ENCODE data around the gene LENG8. TPM values are rescaled to one million over a fixed set of nuclear protein-coding genes. Genes with fewer than 3 reads are reported as not detected.

The LENG8 gene
- total and polyA plus RNA-seq, 2 of the 13 experiments (the other 11 are each of a cell fraction or from before 2014, with no cell fraction given): 14.3 to 41.9 TPM

DNA sequence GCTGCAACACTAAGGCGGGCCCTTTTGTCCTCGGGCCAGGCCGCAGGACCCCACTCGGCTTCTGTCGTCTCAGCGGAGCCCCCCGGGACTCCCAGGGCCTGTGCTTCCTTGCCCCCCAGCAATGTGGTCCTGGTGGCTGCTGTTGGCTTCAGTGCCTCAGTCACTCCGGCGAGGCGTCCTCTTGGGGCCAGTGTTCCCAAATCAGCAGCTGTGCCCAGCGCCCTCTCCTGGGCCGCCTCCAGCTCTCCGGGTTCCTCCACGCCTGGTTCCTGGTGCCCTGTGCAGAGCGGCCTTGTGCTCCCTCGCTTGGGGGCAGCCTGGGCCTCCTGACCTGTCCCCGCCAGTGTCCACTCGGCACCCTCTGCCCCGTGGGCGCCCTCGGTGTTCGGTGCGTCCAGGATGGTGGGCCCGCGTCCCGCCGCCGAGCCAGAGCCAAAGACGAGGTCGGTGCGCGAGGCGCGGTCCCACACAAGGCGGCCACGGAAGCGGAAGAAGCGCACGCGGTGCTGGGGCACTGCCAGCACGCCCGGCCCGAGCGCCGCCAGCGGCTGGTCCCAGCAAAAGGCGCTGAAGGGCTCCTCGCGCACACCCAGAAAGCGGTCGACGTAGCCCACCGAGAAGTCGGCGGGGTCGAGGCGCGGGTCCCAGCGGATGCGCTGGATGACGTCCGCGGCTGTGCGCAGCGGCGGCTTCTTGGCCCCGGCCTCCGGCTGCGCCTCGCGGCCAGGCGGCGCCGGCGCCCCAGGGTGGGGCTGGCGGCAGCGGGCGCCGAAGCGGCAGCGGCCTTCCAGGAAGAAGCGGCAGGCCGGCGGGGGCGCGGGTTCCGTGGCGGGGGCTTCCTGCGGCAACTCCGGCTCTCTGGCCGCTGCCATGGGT, 13.9 kb downstream of the LENG8 start (continued):
- TF ChIP-seq, protein P1, sequence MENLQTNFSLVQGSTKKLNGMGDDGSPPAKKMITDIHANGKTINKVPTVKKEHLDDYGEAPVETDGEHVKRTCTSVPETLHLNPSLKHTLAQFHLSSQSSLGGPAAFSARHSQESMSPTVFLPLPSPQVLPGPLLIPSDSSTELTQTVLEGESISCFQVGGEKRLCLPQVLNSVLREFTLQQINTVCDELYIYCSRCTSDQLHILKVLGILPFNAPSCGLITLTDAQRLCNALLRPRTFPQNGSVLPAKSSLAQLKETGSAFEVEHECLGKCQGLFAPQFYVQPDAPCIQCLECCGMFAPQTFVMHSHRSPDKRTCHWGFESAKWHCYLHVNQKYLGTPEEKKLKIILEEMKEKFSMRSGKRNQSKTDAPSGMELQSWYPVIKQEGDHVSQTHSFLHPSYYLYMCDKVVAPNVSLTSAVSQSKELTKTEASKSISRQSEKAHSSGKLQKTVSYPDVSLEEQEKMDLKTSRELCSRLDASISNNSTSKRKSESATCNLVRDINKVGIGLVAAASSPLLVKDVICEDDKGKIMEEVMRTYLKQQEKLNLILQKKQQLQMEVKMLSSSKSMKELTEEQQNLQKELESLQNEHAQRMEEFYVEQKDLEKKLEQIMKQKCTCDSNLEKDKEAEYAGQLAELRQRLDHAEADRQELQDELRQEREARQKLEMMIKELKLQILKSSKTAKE (CRISPR knock-in tag; IDR thresholded peaks at IDR 0.05; ENCODE audit: borderline replicate concordance): no peak; the same call in 1 of the 2 replicates
- TF ChIP-seq KDM1A (CRISPR knock-in tag; IDR thresholded peaks at IDR 0.05): no peak
- TF ChIP-seq, protein P2, sequence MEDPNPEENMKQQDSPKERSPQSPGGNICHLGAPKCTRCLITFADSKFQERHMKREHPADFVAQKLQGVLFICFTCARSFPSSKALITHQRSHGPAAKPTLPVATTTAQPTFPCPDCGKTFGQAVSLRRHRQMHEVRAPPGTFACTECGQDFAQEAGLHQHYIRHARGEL (CRISPR knock-in tag; IDR thresholded peaks at IDR 0.05): no peak

DNA sequence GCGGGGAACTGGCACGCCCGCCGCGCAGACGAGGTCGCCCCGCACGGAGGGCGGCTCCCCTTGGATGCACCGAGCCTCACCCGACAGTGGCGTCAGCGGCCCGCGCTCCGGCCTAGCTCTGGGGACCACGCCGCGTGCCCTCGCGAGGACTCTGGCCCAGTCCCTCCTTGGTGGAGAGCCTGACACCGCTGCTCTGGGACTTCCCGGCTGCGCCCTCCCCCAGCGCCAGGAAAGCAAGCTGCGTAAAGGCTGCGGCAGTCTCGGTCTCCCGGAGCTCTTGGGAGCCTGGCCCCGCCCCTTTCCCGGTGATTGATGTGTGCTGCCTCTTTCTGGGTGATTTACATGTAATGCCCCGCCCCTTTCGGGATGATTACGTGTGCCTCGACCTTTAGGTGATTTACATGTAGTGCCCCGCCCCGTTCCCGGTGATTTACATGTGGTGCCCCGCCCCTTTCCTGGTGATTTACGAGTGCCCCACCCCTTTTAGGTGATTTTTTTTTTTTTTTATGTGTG, 14.6 kb downstream of the LENG8 start, which contains the start of gene LENG9:
TSS of gene LENG9 (minus strand) at position 248 of the 513 bp plus-strand sequence. CDS start 252 bp downstream, outside the sequence.
- Histone ChIP-seq H3K4me1 (ENCODE audit: insufficient read depth, low read length) (peaks cover 21% of the 10 kb centered on the region), H3K79me2 (ENCODE audit: insufficient read depth, low read length) (peaks cover 12% of the 10 kb centered on the region), H3K27me3 (ENCODE audit: control insufficient read depth in 1 of 2, insufficient read depth in 2 of 2, low read length in 2 of 2) (no peaks in the 10 kb centered on the region), H3K9ac (ENCODE audit: insufficient read depth, low read depth, low read length) (peak within 1 kb of the TSS; percentile 91), H3K27ac (ENCODE audit: extremely low read length, insufficient read depth, low read length) (peak within 1 kb of the TSS; percentile 96), H3K4me2 (ENCODE audit: low read depth, low read length) (peak within 1 kb of the TSS; percentile 94), H3K9me3 (ENCODE audit: low read length) (no peaks in the 10 kb centered on the region), H4K20me1 (ENCODE audit: insufficient read depth, low read length) (peaks cover 6% of the 10 kb centered on the region; the same call in 1 of the 2 replicates), H3K4me3 (replicated peaks in 1 of 3; ENCODE audit: insufficient read depth in 1 of 3, low read depth in 2 of 3, low read length in 3 of 3) (peak within 1 kb of the TSS; percentile 72 to 80 (median 77)), H2AFZ (ENCODE audit: low read length) (no peak within 1 kb of the TSS), H3K36me3 (replicated peaks in 1 of 2; ENCODE audit: control insufficient read depth in 1 of 2, insufficient read depth in 2 of 2, low read length in 2 of 2) (peaks cover 10 to 21% of the 10 kb centered on the region in 2 experiments)
- POLR2A ChIA-PET: interaction anchor here (0.9 to 3.5 kb wide), 9 partner anchors 9 to 326 kb away, joined by 3 to 67 read pairs (median 10); partner anchors contain the start of genes CDC42EP5, CNOT3, LENG8 and MBOAT7
- peak; percentile 98 for DNase-seq (ENCODE audit: low spot score)
- intact Hi-C loops (cut with micrococcal nuclease; ENCODE audit: unreplicated experiment): loop anchor here (2.0 kb wide), 1 partner anchor 15 kb away; the partner anchor contains the start of gene LENG8
- BruUV-seq (replicated peaks): no TSS peak
- CTCF ChIA-PET (ENCODE audit: low intra/inter-chr PET ratio, low total read pairs): no interaction called here
- peak; percentile 74 for ATAC-seq
- WGBS (ENCODE audit: low lambda C conversion rate): 1% methylated on average over 13 of the region's 41 CpGs
- FAIRE-seq: peak; percentile 87
- in situ Hi-C loops (cut with HindIII; ENCODE audit: extremely low pct_ligation_motif_present, low pct_unique_long_range_greater_than_20kb): no loop called here
- TF ChIP-seq THAP11 (CRISPR knock-in tag; IDR thresholded peaks at IDR 0.05) (peak; percentile 37), PRPF4 (IDR thresholded peaks at IDR 0.05; ENCODE audit: low read depth, low read length, poor library complexity, severe bottlenecking) (no peak), KAT2B (IDR thresholded peaks at IDR 0.05; ENCODE audit: borderline replicate concordance, low read depth, low read length) (no peak), ZNF776 (CRISPR knock-in tag; IDR thresholded peaks at IDR 0.05) (0 out of 2 replicates have a peak, but pooled peaks have one; percentile 62), FOXC1 (CRISPR knock-in tag; IDR thresholded peaks at IDR 0.05; ENCODE audit: borderline replicate concordance) (no peak)
- TF ChIP-seq, protein P3, sequence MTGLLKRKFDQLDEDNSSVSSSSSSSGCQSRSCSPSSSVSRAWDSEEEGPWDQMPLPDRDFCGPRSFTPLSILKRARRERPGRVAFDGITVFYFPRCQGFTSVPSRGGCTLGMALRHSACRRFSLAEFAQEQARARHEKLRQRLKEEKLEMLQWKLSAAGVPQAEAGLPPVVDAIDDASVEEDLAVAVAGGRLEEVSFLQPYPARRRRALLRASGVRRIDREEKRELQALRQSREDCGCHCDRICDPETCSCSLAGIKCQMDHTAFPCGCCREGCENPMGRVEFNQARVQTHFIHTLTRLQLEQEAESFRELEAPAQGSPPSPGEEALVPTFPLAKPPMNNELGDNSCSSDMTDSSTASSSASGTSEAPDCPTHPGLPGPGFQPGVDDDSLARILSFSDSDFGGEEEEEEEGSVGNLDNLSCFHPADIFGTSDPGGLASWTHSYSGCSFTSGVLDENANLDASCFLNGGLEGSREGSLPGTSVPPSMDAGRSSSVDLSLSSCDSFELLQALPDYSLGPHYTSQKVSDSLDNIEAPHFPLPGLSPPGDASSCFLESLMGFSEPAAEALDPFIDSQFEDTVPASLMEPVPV (CRISPR knock-in tag; IDR thresholded peaks at IDR 0.05): 0 out of 2 replicates have a peak, but pooled peaks have one; percentile 18
- TF ChIP-seq, protein P4, sequence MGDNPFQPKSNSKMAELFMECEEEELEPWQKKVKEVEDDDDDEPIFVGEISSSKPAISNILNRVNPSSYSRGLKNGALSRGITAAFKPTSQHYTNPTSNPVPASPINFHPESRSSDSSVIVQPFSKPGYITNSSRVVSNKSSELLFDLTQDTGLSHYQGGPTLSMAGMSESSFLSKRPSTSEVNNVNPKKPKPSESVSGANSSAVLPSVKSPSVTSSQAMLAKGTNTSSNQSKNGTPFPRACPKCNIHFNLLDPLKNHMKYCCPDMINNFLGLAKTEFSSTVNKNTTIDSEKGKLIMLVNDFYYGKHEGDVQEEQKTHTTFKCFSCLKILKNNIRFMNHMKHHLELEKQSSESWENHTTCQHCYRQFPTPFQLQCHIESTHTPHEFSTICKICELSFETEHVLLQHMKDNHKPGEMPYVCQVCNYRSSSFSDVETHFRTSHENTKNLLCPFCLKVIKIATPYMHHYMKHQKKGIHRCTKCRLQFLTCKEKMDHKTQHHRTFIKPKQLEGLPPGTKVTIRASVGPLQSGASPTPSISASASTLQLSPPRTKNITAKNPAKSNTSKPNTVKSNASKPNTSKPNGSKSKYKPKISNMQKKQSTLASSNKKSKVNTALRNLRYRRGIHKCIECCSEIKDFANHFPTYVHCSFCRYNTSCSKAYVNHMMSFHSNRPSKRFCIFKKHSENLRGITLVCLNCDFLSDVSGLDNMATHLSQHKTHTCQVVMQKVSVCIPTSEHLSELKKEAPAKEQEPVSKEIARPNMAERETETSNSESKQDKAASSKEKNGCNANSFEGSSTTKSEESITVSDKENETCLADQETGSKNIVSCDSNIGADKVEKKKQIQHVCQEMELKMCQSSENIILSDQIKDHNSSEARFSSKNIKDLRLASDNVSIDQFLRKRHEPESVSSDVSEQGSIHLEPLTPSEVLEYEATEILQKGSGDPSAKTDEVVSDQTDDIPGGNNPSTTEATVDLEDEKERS (CRISPR knock-in tag; IDR thresholded peaks at IDR 0.05): 0 out of 2 replicates have a peak, but pooled peaks have one; percentile 2
- TF ChIP-seq, protein P5, sequence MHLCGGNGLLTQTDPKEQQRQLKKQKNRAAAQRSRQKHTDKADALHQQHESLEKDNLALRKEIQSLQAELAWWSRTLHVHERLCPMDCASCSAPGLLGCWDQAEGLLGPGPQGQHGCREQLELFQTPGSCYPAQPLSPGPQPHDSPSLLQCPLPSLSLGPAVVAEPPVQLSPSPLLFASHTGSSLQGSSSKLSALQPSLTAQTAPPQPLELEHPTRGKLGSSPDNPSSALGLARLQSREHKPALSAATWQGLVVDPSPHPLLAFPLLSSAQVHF (CRISPR knock-in tag; IDR thresholded peaks at IDR 0.05): 0 out of 2 replicates have a peak, but pooled peaks have one; percentile 49

All from HepG2 (cell line).